ENCODE data around the gene GOLGA6L1. TPM values are rescaled to one million over a fixed set of nuclear protein-coding genes. Genes with fewer than 3 reads are reported as not detected.
"Not testable (repeated sequence)": the region's sequence is repeated elsewhere in the genome, so short reads cannot be mapped to it uniquely, and the experiment has no call there.

GOLGA6L1 gene
- polyA plus RNA-seq, 1 donor (not counting 4 experiments of a cell fraction or from before 2014, with no cell fraction given): not detected

DNA sequence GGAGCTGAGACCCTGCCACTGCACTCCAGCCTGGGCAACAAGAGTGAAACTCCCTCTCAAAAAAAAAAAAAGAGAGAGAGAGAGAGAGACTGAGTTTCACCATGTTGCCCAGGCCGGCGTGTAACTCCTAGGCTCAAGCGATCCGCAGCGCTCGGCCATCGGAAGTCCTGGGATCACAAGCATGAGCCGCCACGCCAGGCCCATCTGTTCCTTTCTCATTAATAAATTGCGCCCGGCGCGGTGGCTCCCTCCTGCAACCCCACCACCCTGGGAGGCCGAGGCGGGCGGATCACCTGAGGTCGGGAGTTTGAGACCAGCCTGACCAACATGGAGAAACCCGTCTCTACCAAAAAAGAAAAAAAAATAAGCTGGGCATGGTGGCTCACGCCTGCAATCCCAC lies 39.0 kb upstream of the GOLGA6L1 start:
- H3K4me1 ChIP-seq (ENCODE audit: control insufficient read depth, extremely low read depth, insufficient read depth, low read length); H2AFZ ChIP-seq (ENCODE audit: control insufficient read depth, low read length); H3K27ac ChIP-seq (ENCODE audit: control insufficient read depth, insufficient read depth, low read length); H3K4me2 ChIP-seq (ENCODE audit: control insufficient read depth, extremely low read depth, insufficient read depth, low read depth, low read length); dilution Hi-C loops (cut with MboI; ENCODE audit: extremely low pct_ligation_motif_present, low sequenced_read_pairs); H3K9me3 ChIP-seq (ENCODE audit: control insufficient read depth, low read depth, low read length); H3K36me3 ChIP-seq (ENCODE audit: control insufficient read depth in 2 of 2, extremely low read depth in 1 of 2, insufficient read depth in 2 of 2, low read length in 2 of 2); H3K9ac ChIP-seq (ENCODE audit: control insufficient read depth, extremely low read depth, insufficient read depth, low read length); H3K79me2 ChIP-seq (ENCODE audit: control insufficient read depth, insufficient read depth, low read length); H3K9me1 ChIP-seq (ENCODE audit: control insufficient read depth, extremely low read depth, insufficient read depth, low read length); H4K20me1 ChIP-seq (ENCODE audit: control insufficient read depth, extremely low read depth, insufficient read depth, low read length); H3K4me3 ChIP-seq (ENCODE audit: control insufficient read depth in 2 of 3, extremely low read depth in 1 of 3, insufficient read depth in 2 of 3, low read depth in 1 of 3, low read length in 3 of 3); DNase-seq (ENCODE audit: low read depth, low spot score); FAIRE-seq; H3K27me3 ChIP-seq (ENCODE audit: control insufficient read depth, extremely low read depth, insufficient read depth, low read length): not testable (repeated sequence)

DNA sequence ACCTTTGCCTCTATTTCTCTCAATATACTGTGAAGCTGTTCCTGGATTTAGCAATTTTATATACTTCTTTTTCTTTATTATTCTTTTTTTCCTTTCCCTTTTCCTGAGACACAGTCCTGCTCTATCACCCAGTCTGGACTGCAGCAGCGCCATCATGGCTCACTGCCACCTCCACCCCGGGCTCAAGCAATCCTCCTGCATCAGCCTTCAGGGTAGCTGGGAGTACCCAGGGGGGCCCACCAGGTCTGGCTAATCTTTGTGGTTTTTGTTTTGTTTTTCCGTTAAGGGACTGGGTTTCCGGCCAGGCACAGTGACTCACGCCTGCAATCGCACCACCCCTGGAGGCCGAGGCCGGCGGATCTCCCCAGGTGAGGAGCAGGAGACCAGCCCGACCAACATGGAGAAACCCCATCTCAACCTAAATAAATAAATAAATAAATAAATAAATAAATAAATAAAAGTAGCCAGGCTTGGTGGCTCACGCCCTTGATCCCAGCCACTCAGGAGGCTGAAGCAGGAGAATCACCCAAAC lies 38.1 kb upstream of the GOLGA6L1 start:
- H3K9me3 ChIP-seq (ENCODE audit: control insufficient read depth, low read depth, low read length); dilution Hi-C loops (cut with MboI; ENCODE audit: extremely low pct_ligation_motif_present, low sequenced_read_pairs); H3K4me1 ChIP-seq (ENCODE audit: control insufficient read depth, extremely low read depth, insufficient read depth, low read length); H3K27ac ChIP-seq (ENCODE audit: control insufficient read depth, insufficient read depth, low read length); DNase-seq (ENCODE audit: low read depth, low spot score); FAIRE-seq; H3K9ac ChIP-seq (ENCODE audit: control insufficient read depth, extremely low read depth, insufficient read depth, low read length); H3K4me3 ChIP-seq (ENCODE audit: control insufficient read depth in 2 of 3, extremely low read depth in 1 of 3, insufficient read depth in 2 of 3, low read depth in 1 of 3, low read length in 3 of 3); H3K36me3 ChIP-seq (ENCODE audit: control insufficient read depth in 2 of 2, extremely low read depth in 1 of 2, insufficient read depth in 2 of 2, low read length in 2 of 2); H3K27me3 ChIP-seq (ENCODE audit: control insufficient read depth, extremely low read depth, insufficient read depth, low read length); H4K20me1 ChIP-seq (ENCODE audit: control insufficient read depth, extremely low read depth, insufficient read depth, low read length); H3K79me2 ChIP-seq (ENCODE audit: control insufficient read depth, insufficient read depth, low read length); H2AFZ ChIP-seq (ENCODE audit: control insufficient read depth, low read length); H3K4me2 ChIP-seq (ENCODE audit: control insufficient read depth, extremely low read depth, insufficient read depth, low read depth, low read length); H3K9me1 ChIP-seq (ENCODE audit: control insufficient read depth, extremely low read depth, insufficient read depth, low read length): not testable (repeated sequence)

- H3K27ac ChIP-seq (ENCODE audit: control insufficient read depth, insufficient read depth, low read length); H4K20me1 ChIP-seq (ENCODE audit: control insufficient read depth, extremely low read depth, insufficient read depth, low read length); H3K9ac ChIP-seq (ENCODE audit: control insufficient read depth, extremely low read depth, insufficient read depth, low read length); H3K4me3 ChIP-seq (ENCODE audit: control insufficient read depth in 2 of 3, extremely low read depth in 1 of 3, insufficient read depth in 2 of 3, low read depth in 1 of 3, low read length in 3 of 3); H2AFZ ChIP-seq (ENCODE audit: control insufficient read depth, low read length); H3K79me2 ChIP-seq (ENCODE audit: control insufficient read depth, insufficient read depth, low read length); H3K27me3 ChIP-seq (ENCODE audit: control insufficient read depth, extremely low read depth, insufficient read depth, low read length); H3K9me3 ChIP-seq (ENCODE audit: control insufficient read depth, low read depth, low read length); dilution Hi-C loops (cut with MboI; ENCODE audit: extremely low pct_ligation_motif_present, low sequenced_read_pairs); DNase-seq (ENCODE audit: low read depth, low spot score); H3K4me2 ChIP-seq (ENCODE audit: control insufficient read depth, extremely low read depth, insufficient read depth, low read depth, low read length); H3K9me1 ChIP-seq (ENCODE audit: control insufficient read depth, extremely low read depth, insufficient read depth, low read length); FAIRE-seq; H3K4me1 ChIP-seq (ENCODE audit: control insufficient read depth, extremely low read depth, insufficient read depth, low read length); H3K36me3 ChIP-seq (ENCODE audit: control insufficient read depth in 2 of 2, extremely low read depth in 1 of 2, insufficient read depth in 2 of 2, low read length in 2 of 2): not testable (repeated sequence)
These were observed 3.8 kb downstream of the GOLGA6L1 start for GRCh38 chr15:23132787-23133186.

All from keratinocyte (primary cell).